Lower leg skin (tissue), 3 donors: ENCODE results near the gene PLK5.

Experiments
- POLR2A ChIP-seq, 2 donors: fragments of 450-650 bp; IDR thresholded peaks; one replicate each; pipeline ENCODE4 v1.6.1; 2016 to 2017; ENCODE audit warnings: antibody characterized with exemption in 2 of 2, mild to moderate bottlenecking in 1 of 2, moderate library complexity in 1 of 2
- TF ChIP-seq, protein P1 (sequence below), 3 donors: fragments of 450-650 bp; IDR thresholded peaks; one replicate each; pipeline ENCODE4 v1.5.1; 2016; ENCODE audit warnings: antibody characterized with exemption in 3 of 3, mild to moderate bottlenecking in 3 of 3, moderate library complexity in 2 of 3

DNA sequence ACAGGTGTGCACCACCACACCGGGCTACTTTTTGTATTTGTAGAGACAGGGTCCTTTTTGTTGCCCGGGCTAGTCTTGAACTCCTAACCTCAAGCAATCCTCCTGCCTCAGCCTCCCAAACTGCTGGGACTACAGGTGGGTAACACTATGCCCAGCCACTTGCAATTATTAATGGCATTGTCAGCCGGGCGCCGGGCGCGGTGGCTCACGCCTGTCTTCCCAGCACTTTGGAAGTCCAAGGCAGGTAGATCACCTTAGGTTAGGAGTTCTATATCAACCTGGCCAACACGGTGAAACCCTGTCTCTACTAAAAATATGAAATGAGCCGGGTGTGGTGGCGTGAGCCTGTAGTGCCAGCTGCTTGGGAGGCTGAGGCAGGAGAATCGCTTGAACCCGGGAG lies 47.0 kb downstream of the PLK5 start:
- TF ChIP-seq, protein P1, sequence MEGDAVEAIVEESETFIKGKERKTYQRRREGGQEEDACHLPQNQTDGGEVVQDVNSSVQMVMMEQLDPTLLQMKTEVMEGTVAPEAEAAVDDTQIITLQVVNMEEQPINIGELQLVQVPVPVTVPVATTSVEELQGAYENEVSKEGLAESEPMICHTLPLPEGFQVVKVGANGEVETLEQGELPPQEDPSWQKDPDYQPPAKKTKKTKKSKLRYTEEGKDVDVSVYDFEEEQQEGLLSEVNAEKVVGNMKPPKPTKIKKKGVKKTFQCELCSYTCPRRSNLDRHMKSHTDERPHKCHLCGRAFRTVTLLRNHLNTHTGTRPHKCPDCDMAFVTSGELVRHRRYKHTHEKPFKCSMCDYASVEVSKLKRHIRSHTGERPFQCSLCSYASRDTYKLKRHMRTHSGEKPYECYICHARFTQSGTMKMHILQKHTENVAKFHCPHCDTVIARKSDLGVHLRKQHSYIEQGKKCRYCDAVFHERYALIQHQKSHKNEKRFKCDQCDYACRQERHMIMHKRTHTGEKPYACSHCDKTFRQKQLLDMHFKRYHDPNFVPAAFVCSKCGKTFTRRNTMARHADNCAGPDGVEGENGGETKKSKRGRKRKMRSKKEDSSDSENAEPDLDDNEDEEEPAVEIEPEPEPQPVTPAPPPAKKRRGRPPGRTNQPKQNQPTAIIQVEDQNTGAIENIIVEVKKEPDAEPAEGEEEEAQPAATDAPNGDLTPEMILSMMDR (IDR thresholded peaks at IDR 0.05), result no peak
- no peak for TF ChIP-seq POLR2A (IDR thresholded peaks at IDR 0.05)
